HG02588 (cell line): ENCODE results near the gene EMD.

Experiments
- ATAC-seq: cut with Tn5 transposase; IDR thresholded peaks from one replicate; pipeline ENCODE4 v1.9.1; 2021; ENCODE audit warnings: mild to moderate bottlenecking, moderate library complexity; ENCODE audit not compliant: unreplicated experiment

Gene EMD

GRCh38 chrX:154355094-154355775 lies 23.9 kb upstream of the EMD start:
- no peak for ATAC-seq

GRCh38 chrX:154355776-154356140 lies 23.3 kb upstream of the EMD start:
- no peak for ATAC-seq

- ATAC-seq = no peak
Measured at GRCh38 chrX:154356596-154356995, 22.5 kb upstream of the EMD start.

- no peak for ATAC-seq
Measured at GRCh38 chrX:154357205-154357604, 21.9 kb upstream of the EMD start.

GRCh38 chrX:154358011-154358410 lies 21.1 kb upstream of the EMD start:
- ATAC-seq = no peak

GRCh38 chrX:154358829-154359228 lies 20.3 kb upstream of the EMD start:
- no peak for ATAC-seq

GRCh38 chrX:154359362-154360154 lies 19.5 kb upstream of the EMD start:
- ATAC-seq = no peak

- ATAC-seq = no peak
Measured at GRCh38 chrX:154360155-154360713, 18.9 kb upstream of the EMD start.

- ATAC-seq = no peak
Measured at GRCh38 chrX:154362085-154362742, 16.9 kb upstream of the EMD start.

- no peak for ATAC-seq
Measured at GRCh38 chrX:154363706-154364439, 15.2 kb upstream of the EMD start.

- no peak for ATAC-seq
Measured at GRCh38 chrX:154365052-154365600, 14.0 kb upstream of the EMD start.

- ATAC-seq = no peak
Measured at GRCh38 chrX:154365997-154366665, 13.0 kb upstream of the EMD start.

GRCh38 chrX:154366666-154367055 lies 12.4 kb upstream of the EMD start:
- ATAC-seq = no peak

GRCh38 chrX:154367474-154368308 lies 11.4 kb upstream of the EMD start:
- no peak for ATAC-seq

GRCh38 chrX:154368630-154369448 lies 10.3 kb upstream of the EMD start:
- ATAC-seq = no peak

- no peak for ATAC-seq
Measured at GRCh38 chrX:154369449-154370299, 9.4 kb upstream of the EMD start.

- no peak for ATAC-seq
Measured at GRCh38 chrX:154370300-154371016, 8.6 kb upstream of the EMD start.
